ENCODE measurements around the gene SIX2. TPM values are rescaled to one million over a fixed set of nuclear protein-coding genes. Genes with fewer than 3 reads are reported as not detected.

Gene SIX2
- total and polyA plus RNA-seq, 2 experiments from 2014 or later = 0.87 to 1.3 TPM

DNA sequence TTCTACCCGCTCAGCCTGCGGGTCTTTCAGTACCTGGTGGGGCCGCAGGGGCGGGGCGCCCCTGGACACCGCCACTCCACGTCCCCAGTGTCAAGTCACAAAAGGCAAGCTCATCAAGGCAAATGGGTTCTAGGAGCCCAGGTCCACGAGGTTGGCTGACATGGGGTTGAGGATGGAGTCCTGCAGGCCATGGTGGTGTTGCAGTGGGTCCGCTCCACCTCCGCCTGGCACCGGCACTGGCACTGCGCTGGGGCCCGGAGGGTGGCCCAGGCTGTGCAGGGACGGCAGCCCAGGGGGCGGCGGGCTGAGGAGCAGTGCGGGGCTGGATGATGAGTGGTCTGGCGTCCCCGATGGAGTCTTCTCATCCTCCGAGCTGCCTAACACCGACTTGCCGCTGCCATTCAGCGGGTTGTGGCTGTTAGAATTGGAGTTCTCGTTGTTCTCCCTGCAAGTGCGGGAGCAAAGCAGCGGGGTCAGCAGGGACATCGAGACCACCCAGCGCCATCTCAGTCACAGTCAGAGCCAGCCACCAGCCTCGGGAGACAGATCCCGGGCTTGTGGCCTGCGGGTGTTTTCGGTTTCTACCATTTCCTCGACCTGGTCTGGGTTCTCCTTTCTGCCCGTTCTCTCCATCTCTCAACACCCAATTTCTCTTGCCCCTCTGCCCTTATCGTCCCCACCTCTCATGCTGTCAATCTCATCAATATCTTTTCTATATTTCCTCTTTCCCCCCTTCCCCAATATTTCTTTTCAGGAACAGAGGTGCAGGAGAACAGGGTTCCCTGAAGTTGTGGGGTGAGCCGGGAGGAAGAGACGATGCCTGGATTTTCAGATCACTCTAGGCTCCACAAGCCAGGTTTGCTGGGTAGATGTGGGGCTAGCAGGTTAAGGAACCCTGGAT is 3.0 kb downstream of the SIX2 start:
- Histone ChIP-seq H2AFZ (no peak overlapping the region), H3K4me1 (ENCODE audit: insufficient read depth) (peaks cover 47% of the 10 kb centered on the region), H3K36me3 (ENCODE audit: insufficient read depth) (no peaks in the 10 kb centered on the region), H3K27me3 (ENCODE audit: insufficient read depth) (peaks cover 95% of the 10 kb centered on the region), H3K79me2 (replicated peaks; ENCODE audit: insufficient read depth) (no peaks in the 10 kb centered on the region), H3K9me2 (ENCODE audit: insufficient read depth) (no peaks in the 10 kb centered on the region), H3K27ac (ENCODE audit: low read depth) (no peak overlapping the region), H3K4me2 (no peak overlapping the region), H3K4me3 (no peak overlapping the region), H3F3A (replicated peaks; ENCODE audit: low read depth) (peaks cover 29% of the 10 kb centered on the region; the same call in 1 of the 2 replicates), H4K20me1 (replicated peaks; ENCODE audit: insufficient read depth) (peaks cover 15% of the 10 kb centered on the region)
- Mint-ChIP-seq H3K27me3 (ENCODE audit: insufficient read depth, low read depth, poor library complexity) (peaks cover 97% of the 10 kb centered on the region), H3K4me1 (peaks cover 49% of the 10 kb centered on the region), H3K9me3 (peaks cover 6% of the 10 kb centered on the region; the same call in 2 of the 3 replicates), H3K36me3 (ENCODE audit: low read depth) (peaks cover 3% of the 10 kb centered on the region; the same call in 1 of the 3 replicates), H3K4me3 (no peak overlapping the region; the same call in 2 of the 3 replicates), H3K27ac (no peak overlapping the region)
- DNase-seq (ENCODE audit: low spot score) (peak; percentile 26), ATAC-seq (no peak)
- TF ChIP-seq, protein P1, sequence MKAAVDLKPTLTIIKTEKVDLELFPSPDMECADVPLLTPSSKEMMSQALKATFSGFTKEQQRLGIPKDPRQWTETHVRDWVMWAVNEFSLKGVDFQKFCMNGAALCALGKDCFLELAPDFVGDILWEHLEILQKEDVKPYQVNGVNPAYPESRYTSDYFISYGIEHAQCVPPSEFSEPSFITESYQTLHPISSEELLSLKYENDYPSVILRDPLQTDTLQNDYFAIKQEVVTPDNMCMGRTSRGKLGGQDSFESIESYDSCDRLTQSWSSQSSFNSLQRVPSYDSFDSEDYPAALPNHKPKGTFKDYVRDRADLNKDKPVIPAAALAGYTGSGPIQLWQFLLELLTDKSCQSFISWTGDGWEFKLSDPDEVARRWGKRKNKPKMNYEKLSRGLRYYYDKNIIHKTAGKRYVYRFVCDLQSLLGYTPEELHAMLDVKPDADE (IDR thresholded peaks at IDR 0.05) = no peak
- TF ChIP-seq, protein P2, sequence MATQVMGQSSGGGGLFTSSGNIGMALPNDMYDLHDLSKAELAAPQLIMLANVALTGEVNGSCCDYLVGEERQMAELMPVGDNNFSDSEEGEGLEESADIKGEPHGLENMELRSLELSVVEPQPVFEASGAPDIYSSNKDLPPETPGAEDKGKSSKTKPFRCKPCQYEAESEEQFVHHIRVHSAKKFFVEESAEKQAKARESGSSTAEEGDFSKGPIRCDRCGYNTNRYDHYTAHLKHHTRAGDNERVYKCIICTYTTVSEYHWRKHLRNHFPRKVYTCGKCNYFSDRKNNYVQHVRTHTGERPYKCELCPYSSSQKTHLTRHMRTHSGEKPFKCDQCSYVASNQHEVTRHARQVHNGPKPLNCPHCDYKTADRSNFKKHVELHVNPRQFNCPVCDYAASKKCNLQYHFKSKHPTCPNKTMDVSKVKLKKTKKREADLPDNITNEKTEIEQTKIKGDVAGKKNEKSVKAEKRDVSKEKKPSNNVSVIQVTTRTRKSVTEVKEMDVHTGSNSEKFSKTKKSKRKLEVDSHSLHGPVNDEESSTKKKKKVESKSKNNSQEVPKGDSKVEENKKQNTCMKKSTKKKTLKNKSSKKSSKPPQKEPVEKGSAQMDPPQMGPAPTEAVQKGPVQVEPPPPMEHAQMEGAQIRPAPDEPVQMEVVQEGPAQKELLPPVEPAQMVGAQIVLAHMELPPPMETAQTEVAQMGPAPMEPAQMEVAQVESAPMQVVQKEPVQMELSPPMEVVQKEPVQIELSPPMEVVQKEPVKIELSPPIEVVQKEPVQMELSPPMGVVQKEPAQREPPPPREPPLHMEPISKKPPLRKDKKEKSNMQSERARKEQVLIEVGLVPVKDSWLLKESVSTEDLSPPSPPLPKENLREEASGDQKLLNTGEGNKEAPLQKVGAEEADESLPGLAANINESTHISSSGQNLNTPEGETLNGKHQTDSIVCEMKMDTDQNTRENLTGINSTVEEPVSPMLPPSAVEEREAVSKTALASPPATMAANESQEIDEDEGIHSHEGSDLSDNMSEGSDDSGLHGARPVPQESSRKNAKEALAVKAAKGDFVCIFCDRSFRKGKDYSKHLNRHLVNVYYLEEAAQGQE (IDR thresholded peaks at IDR 0.05; ENCODE audit: unreplicated experiment) = no peak
- TF ChIP-seq EZH2 (IDR thresholded peaks at IDR 0.05; ENCODE audit: low read depth, unreplicated experiment) = peak; percentile 98
- peak; percentile 92 for TF ChIP-seq EZH2phosphoT487 (IDR thresholded peaks at IDR 0.05; ENCODE audit: unreplicated experiment)
- TF ChIP-seq, protein P3, sequence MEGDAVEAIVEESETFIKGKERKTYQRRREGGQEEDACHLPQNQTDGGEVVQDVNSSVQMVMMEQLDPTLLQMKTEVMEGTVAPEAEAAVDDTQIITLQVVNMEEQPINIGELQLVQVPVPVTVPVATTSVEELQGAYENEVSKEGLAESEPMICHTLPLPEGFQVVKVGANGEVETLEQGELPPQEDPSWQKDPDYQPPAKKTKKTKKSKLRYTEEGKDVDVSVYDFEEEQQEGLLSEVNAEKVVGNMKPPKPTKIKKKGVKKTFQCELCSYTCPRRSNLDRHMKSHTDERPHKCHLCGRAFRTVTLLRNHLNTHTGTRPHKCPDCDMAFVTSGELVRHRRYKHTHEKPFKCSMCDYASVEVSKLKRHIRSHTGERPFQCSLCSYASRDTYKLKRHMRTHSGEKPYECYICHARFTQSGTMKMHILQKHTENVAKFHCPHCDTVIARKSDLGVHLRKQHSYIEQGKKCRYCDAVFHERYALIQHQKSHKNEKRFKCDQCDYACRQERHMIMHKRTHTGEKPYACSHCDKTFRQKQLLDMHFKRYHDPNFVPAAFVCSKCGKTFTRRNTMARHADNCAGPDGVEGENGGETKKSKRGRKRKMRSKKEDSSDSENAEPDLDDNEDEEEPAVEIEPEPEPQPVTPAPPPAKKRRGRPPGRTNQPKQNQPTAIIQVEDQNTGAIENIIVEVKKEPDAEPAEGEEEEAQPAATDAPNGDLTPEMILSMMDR (conservative IDR thresholded peaks at IDR 0.05; ENCODE audit: low read depth in 2 of 2) = no peak
- TF ChIP-seq NANOG (IDR thresholded peaks at IDR 0.05; ENCODE audit: borderline replicate concordance) = no peak
- no peak for TF ChIP-seq CREB1 (CRISPR knock-in tag; IDR thresholded peaks at IDR 0.05; ENCODE audit: low read depth)
- no peak for TF ChIP-seq ZNF114 (CRISPR knock-in tag; IDR thresholded peaks at IDR 0.05)
- no peak for TF ChIP-seq POLR2AphosphoS5 (IDR thresholded peaks at IDR 0.05; ENCODE audit: low read depth)
